Measurements from ENCODE around the gene GOLT1B. TPM values are rescaled to one million over a fixed set of nuclear protein-coding genes. Genes with fewer than 3 reads are reported as not detected.

GOLT1B gene
- total RNA-seq, 1 donor from 2014 or later = 67.1 TPM

DNA sequence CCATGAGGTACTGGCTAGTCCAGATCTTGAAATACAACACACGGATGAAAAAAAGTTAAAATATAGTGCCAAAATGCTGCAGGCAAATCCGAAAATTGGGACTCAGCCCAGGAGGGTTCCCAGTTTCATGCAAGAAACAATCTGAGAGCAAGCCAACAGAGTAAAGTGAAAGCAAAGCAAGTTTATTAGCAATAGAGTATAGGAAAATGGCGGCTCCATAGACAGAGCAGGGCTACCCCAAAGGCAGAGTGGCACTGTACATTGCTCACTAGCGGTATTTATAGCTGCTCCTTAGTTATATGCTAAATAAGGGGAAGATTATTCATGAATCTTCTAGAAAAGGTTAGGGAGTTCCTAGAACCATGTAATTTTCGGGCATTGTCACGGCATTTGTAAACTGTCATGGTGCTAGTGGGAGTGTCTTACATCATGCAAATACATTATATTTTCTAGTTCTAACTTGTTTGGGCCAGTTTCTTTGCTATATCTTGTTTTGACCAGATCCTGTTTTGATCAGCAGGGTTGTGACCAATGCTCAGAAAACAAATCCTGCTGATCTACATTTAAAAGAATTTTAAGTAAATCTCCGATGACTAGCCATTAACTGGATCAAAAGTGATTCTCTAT lies 29.3 kb upstream of the GOLT1B start:
- H3K36me3 ChIP-seq (ENCODE audit: control insufficient read depth, insufficient read depth, low read length) = peaks cover 1% of the 10 kb centered on the region
- DNase-seq (ENCODE audit: low read depth) (peak; percentile 30), FAIRE-seq (no peak)
- no peaks in the 10 kb centered on the region for H3K27me3 ChIP-seq (ENCODE audit: control insufficient read depth, insufficient read depth, low read length)
- H3K4me3 ChIP-seq (ENCODE audit: low read depth, low read length) = no peak overlapping the region
- TF ChIP-seq, protein P1, sequence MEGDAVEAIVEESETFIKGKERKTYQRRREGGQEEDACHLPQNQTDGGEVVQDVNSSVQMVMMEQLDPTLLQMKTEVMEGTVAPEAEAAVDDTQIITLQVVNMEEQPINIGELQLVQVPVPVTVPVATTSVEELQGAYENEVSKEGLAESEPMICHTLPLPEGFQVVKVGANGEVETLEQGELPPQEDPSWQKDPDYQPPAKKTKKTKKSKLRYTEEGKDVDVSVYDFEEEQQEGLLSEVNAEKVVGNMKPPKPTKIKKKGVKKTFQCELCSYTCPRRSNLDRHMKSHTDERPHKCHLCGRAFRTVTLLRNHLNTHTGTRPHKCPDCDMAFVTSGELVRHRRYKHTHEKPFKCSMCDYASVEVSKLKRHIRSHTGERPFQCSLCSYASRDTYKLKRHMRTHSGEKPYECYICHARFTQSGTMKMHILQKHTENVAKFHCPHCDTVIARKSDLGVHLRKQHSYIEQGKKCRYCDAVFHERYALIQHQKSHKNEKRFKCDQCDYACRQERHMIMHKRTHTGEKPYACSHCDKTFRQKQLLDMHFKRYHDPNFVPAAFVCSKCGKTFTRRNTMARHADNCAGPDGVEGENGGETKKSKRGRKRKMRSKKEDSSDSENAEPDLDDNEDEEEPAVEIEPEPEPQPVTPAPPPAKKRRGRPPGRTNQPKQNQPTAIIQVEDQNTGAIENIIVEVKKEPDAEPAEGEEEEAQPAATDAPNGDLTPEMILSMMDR (IDR thresholded peaks at IDR 0.05; ENCODE audit: insufficient read depth, low read length, severe bottlenecking) = no peak

DNA sequence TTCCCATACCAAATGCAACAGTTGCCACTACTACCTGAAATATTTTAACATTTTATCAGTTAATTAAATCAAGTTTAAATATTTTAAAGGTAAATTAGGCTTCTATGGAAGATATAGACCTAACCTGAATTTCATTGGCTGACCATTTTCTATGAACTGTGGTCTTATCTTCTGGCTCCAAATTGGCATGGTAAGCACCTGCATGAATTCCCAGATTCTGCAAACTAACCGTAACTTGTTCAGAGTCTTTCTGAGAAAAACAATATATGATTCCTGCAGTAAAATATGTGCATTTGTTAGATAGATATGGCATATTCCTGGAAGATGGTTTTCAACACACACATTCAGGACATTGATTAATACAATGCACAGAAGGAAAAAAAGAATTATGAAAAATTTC lies 26.0 kb upstream of the GOLT1B start:
- peaks cover 1% of the 10 kb centered on the region for H3K36me3 ChIP-seq (ENCODE audit: control insufficient read depth, insufficient read depth, low read length)
- no peak overlapping the region for H3K4me3 ChIP-seq (ENCODE audit: low read depth, low read length)
- no peaks in the 10 kb centered on the region for H3K27me3 ChIP-seq (ENCODE audit: control insufficient read depth, insufficient read depth, low read length)
- TF ChIP-seq, protein P1 (IDR thresholded peaks at IDR 0.05; ENCODE audit: insufficient read depth, low read length, severe bottlenecking) = no peak
- DNase-seq (ENCODE audit: low read depth) (no peak), FAIRE-seq (no peak)

DNA sequence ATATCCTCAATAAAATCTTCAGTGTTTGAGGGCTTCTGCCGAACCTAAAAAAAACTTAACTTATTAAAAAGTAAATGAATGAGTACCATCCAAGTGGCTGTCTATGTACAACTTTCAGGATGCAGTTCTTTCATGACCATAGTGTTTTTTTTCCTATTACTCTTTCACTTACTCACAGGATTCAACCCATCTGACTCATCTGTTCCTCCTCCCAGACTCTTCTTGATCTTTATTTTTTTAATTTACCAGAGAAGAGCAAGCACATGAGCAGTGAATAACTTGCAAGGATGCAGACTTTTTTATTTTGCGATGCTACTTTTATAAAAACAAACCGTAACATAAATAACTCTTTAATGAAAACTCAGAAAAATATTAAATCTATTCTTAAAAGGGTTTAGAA lies 24.6 kb upstream of the GOLT1B start:
- Histone ChIP-seq H3K36me3 (ENCODE audit: control insufficient read depth, insufficient read depth, low read length) (peaks cover 1% of the 10 kb centered on the region), H3K4me3 (ENCODE audit: low read depth, low read length) (no peak overlapping the region), H3K27me3 (ENCODE audit: control insufficient read depth, insufficient read depth, low read length) (no peaks in the 10 kb centered on the region)
- TF ChIP-seq, protein P1 (IDR thresholded peaks at IDR 0.05; ENCODE audit: insufficient read depth, low read length, severe bottlenecking) = no peak
- DNase-seq (ENCODE audit: low read depth) (peak; percentile 54), FAIRE-seq (no peak)

DNA sequence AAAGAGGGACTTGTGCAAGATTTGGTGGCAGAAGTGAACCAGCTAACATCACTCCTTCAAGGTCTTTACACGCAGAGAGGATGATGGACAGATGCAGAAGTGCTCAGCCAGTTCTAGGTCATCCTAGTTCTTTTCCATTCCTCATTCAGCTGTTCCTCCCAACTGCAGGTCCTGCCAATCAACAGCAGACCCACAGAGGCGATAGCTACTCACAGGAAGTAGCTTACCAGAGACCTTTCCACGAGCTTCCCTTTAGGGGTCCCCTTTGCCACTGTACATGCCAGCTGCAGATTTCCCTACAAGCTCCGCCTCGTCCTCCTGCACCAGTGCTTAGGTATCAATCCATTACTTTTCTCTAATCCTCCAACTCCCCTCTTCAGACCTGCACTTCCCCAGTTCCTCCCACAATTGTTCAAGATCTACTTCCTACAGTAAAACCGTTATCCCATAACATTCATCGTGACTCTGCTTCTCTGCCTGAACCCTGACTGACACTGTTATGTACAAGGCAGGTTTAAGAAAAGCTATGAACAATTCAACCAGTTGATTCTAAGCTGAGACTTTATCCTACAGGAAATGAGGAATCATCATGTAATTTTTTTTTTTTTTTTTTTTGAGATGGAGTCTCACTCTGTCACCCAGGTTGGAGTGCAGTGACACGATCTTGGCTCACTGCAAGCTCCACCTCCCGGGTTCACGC lies 22.7 kb upstream of the GOLT1B start:
- no peak for FAIRE-seq
- TF ChIP-seq, protein P1 (IDR thresholded peaks at IDR 0.05; ENCODE audit: insufficient read depth, low read length, severe bottlenecking) = no peak
- DNase-seq (ENCODE audit: low read depth) = no peak
- H3K36me3 ChIP-seq (ENCODE audit: control insufficient read depth, insufficient read depth, low read length) = peaks cover 3% of the 10 kb centered on the region
- H3K4me3 ChIP-seq (ENCODE audit: low read depth, low read length) = no peak overlapping the region
- no peaks in the 10 kb centered on the region for H3K27me3 ChIP-seq (ENCODE audit: control insufficient read depth, insufficient read depth, low read length)

DNA sequence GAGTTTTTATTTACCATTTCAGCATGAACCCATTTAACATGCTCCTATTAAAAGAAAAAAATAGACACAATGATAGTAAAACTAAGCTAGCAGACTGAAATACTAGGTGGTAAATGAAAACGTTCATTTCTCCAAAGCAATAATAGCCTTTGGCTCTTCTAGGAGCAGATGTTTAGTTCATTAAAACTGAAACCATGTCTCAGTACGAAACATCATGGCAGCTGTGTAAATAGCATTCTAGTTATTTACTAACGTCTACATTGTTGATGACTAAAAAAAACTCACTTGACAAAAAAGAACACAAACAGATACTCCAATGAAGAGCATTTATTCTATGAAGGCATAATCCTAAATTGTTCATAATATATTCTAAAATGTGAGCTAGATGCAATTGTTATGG lies 18.1 kb upstream of the GOLT1B start:
- FAIRE-seq = no peak
- no peak for DNase-seq (ENCODE audit: low read depth)
- Histone ChIP-seq H3K36me3 (ENCODE audit: control insufficient read depth, insufficient read depth, low read length) (peaks cover 3% of the 10 kb centered on the region), H3K27me3 (ENCODE audit: control insufficient read depth, insufficient read depth, low read length) (no peaks in the 10 kb centered on the region), H3K4me3 (ENCODE audit: low read depth, low read length) (no peak overlapping the region)
- TF ChIP-seq, protein P1 (IDR thresholded peaks at IDR 0.05; ENCODE audit: insufficient read depth, low read length, severe bottlenecking) = no peak
